Measurements from ENCODE around the gene SAFB2.

- no peak for TF ChIP-seq CTCF (IDR thresholded peaks at IDR 0.05; ENCODE audit: low read depth, low read length, poor library complexity, severe bottlenecking)
- TF ChIP-seq EZH2phosphoT487 (IDR thresholded peaks at IDR 0.05; ENCODE audit: borderline replicate concordance, low read length), result no peak
Measured at GRCh38 chr19:5594521-5594950, 28.0 kb downstream of the SAFB2 start.
